GM23248 (cell line): ENCODE measurements around the gene FGFR1OP2. TPM values are rescaled to one million over a fixed set of nuclear protein-coding genes. Genes with fewer than 3 reads are reported as not detected.
A peak's percentile ranks its signal among the peaks of the same experiment; 100 is the strongest.

Source experiments
- DNase-seq: peaks from one replicate; pipeline ENCODE4 v3.0.0-alpha.2; 2015
- H2AFZ ChIP-seq: fragments of 200-600 bp; sonication (generic); 2 replicates; pipeline ENCODE4 v1.6.1; 2016; ENCODE audit warnings: antibody characterized with exemption
- H3F3A ChIP-seq: fragments of 200-600 bp; sonication (generic); 2 replicates; pipeline ENCODE4 v1.6.1; 2016; ENCODE audit warnings: mild to moderate bottlenecking, antibody characterized with exemption, mixed run types; ENCODE audit not compliant: insufficient read depth
- H3K27ac ChIP-seq: fragments of 200-600 bp; sonication (generic); 2 replicates; pipeline ENCODE4 v1.5.1; 2016; ENCODE audit warnings: mild to moderate bottlenecking
- H3K27me3 ChIP-seq: fragments of 200-600 bp; sonication (generic); replicated peaks from 2 replicates; pipeline ENCODE4 v1.6.1; 2016; ENCODE audit warnings: mild to moderate bottlenecking; ENCODE audit not compliant: insufficient read depth
- H3K36me3 ChIP-seq: fragments of 200-600 bp; sonication (generic); 2 replicates; pipeline ENCODE4 v1.6.1; 2016; ENCODE audit warnings: low read depth, mild to moderate bottlenecking
- H3K4me1 ChIP-seq: fragments of 200-600 bp; sonication (generic); 2 replicates; pipeline ENCODE4 v1.6.1; 2016; ENCODE audit warnings: mild to moderate bottlenecking; ENCODE audit not compliant: insufficient read depth
- H3K4me2 ChIP-seq: fragments of 200-600 bp; sonication (generic); one replicate; pipeline ENCODE4 v1.6.1; 2016; ENCODE audit warnings: mild to moderate bottlenecking; ENCODE audit not compliant: unreplicated experiment
- H3K4me3 ChIP-seq: fragments of 200-600 bp; sonication (generic); 2 replicates; pipeline ENCODE4 v1.5.1; 2016; ENCODE audit warnings: mild to moderate bottlenecking
- H3K79me2 ChIP-seq: fragments of 200-600 bp; sonication (generic); 2 replicates; pipeline ENCODE4 v1.6.1; 2016; ENCODE audit warnings: mild to moderate bottlenecking; ENCODE audit not compliant: insufficient read depth
- H3K9ac ChIP-seq: fragments of 200-600 bp; sonication (generic); 2 replicates; pipeline ENCODE4 v1.6.1; 2016; ENCODE audit warnings: mild to moderate bottlenecking
- H3K9me2 ChIP-seq: fragments of 200-600 bp; sonication (generic); 2 replicates; pipeline ENCODE4 v1.6.1; 2016; ENCODE audit warnings: mixed run types, mild to moderate bottlenecking, moderate library complexity; ENCODE audit not compliant: insufficient read depth
- H3K9me3 ChIP-seq: fragments of 200-600 bp; sonication (generic); one replicate; pipeline ENCODE4 v1.6.1; 2017; ENCODE audit warnings: low read depth
- H4K20me1 ChIP-seq: fragments of 200-600 bp; sonication (generic); 2 replicates; pipeline ENCODE4 v1.6.0; 2016; ENCODE audit not compliant: insufficient read depth
- EZH2 ChIP-seq: fragments of 200-600 bp; sonication (generic); IDR thresholded peaks from 2 replicates; pipeline ENCODE4 v1.6.1; 2018; ENCODE audit warnings: antibody characterized with exemption, mild to moderate bottlenecking; ENCODE audit not compliant: insufficient read depth, poor library complexity, severe bottlenecking
- EZH2phosphoT487 ChIP-seq: fragments of 200-600 bp; sonication (generic); IDR thresholded peaks from 2 replicates; pipeline ENCODE4 v1.6.1; 2018; ENCODE audit warnings: antibody characterized with exemption, moderate library complexity, mild to moderate bottlenecking, low read depth; ENCODE audit not compliant: insufficient read depth
- WGBS, 2 experiments: methylation state at CpG; one replicate each; pipeline ENCODE4 v1.1.6; 2015 to 2017; ENCODE audit warnings: low lambda C conversion rate in 2 of 2, low coverage in 1 of 2; ENCODE audit errors: missing lambda C conversion rate in 2 of 2; 5-methylcytosine and 5-hydroxymethylcytosine counted together
- in situ Hi-C: fragments of 300-500 bp; cut with MboI; formaldehyde crosslinking; loops from 2 replicates; pipeline ENCODE4 v1.15.0; 2020
- polyA plus RNA-seq: library from polyadenylated mRNA; unstranded; fragments of >200 nt; fragmentation: Nextera tagmentation; extraction: Ambion mirVana; gene quantifications from 2 replicates; pipeline ENCODE4 v1.2.1, GENCODE V29; 2016
- total RNA-seq: library from RNA; depleted of rRNA; stranded (reverse); fragments of >200 nt; shearing (Covaris generic); gene quantifications from 2 replicates; pipeline ENCODE4 v1.2.3, GENCODE V29; 2014; rRNA removed

FGFR1OP2 gene
- total RNA-seq (37.2 and 47.8 TPM in 2 replicates), polyA plus RNA-seq (46.1 and 47.3 TPM in 2 replicates)

DNA sequence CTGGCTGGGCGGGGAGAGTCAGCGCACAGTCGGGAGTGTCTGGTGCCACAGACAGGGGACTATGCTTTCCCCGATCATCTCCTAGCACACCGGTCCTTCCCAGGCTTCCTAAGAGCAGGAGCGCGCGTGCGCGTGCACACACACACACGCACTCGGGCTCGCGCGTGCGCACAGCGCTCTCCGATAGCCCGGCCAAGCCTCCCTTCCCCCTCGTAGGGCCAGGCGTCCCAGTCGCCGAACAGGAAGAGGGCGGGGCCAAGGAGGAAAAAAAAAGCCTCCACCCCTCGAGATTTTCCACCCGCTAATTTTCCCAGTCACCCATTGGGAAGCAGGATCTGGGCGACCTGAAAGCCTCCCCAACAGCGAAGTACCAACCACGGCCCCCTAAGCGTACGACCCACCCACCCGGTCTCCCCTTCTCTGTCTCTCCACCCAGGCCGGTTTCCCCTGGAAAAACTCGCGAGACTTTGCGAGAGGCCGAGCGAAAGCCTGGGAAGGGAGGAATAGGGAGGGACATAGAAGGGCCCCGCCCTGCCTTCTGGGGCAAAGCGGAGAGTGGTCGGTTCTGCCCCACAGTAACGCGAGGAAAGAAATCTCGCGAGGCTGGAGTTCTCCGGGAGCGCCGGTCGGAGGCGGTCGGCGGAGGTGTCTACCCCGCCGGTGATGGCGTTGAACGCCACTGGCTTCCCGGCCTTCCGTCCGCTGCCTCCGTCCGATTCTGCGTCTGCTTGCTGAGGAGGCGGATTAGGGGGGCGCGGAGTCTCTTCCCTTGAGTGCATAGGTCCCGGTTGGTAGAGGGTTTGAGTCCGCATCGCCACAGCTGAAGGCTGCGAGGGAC is at the start of gene FGFR1OP2, which contains the start of gene INTS13:
FGFR1OP2 (plus strand) TSS at position 608 of the 838 bp plus-strand sequence. CDS start 15,689 bp downstream, outside the sequence.
INTS13 (minus strand) TSS at position 119 of the 838 bp plus-strand sequence. CDS start 1,178 bp downstream, outside the sequence.
- no peaks in the 10 kb centered on the region for H4K20me1 ChIP-seq
- no peak for TF ChIP-seq EZH2phosphoT487
- no peak for TF ChIP-seq EZH2
- H3K4me3 ChIP-seq, result peak within 1 kb of the TSS; percentile 100
- WGBS, 2 experiments, result 1% methylated on average over 54 to 69 of the region's 69 CpGs
- peak within 1 kb of the TSS; percentile 92 for H2AFZ ChIP-seq
- peaks cover 46% of the 10 kb centered on the region for H3F3A ChIP-seq
- peaks cover 93% of the 10 kb centered on the region for H3K79me2 ChIP-seq
- H3K9ac ChIP-seq, result peak within 1 kb of the TSS; percentile 92
- H3K4me1 ChIP-seq, result peaks cover 56% of the 10 kb centered on the region
- no peaks in the 10 kb centered on the region for H3K9me2 ChIP-seq
- H3K9me3 ChIP-seq, result no peaks in the 10 kb centered on the region
- in situ Hi-C loops, result no loop called here
- H3K36me3 ChIP-seq, result no peaks in the 10 kb centered on the region; the same call in 1 of the 2 replicates
- DNase-seq, result peak; percentile 100
- H3K4me2 ChIP-seq, result peak within 1 kb of the TSS; percentile 98
- no peaks in the 10 kb centered on the region for H3K27me3 ChIP-seq
- peak within 1 kb of the TSS; percentile 91 for H3K27ac ChIP-seq

DNA sequence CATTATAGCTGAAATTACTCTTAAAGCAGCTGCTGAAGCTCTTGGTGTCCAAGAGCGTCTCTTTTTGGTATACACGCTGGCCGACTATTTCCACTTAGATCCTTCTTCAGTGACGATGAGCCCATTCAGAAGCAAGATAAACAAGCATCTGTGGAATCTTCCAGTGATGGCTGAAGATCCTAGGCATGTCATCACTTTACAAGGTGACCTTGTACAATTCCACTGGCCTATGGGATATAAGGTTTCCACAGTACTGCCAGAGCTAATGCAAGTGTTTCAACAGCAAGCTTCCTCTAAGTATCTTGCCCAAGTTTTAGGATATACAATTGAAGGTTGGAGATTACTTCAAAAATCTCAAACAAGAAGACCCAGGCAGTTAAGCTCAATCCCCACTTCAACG is 47.5 kb upstream of the FGFR1OP2 start:
- Histone ChIP-seq H3K36me3 (no peaks in the 10 kb centered on the region), H3K4me1 (no peaks in the 10 kb centered on the region), H3K27me3 (no peaks in the 10 kb centered on the region), H3K4me3 (no peak overlapping the region), H3K9me2 (no peaks in the 10 kb centered on the region), H3K4me2 (no peak overlapping the region), H4K20me1 (no peaks in the 10 kb centered on the region), H3K9me3 (no peaks in the 10 kb centered on the region), H3K27ac (no peak overlapping the region), H2AFZ (no peak overlapping the region), H3K9ac (no peak overlapping the region), H3K79me2 (no peaks in the 10 kb centered on the region), H3F3A (peaks cover 6% of the 10 kb centered on the region; the same call in 1 of the 2 replicates)
- 96% methylated on average over 5 of the region's 5 CpGs for WGBS, 2 experiments
- no peak for DNase-seq
- no peak for TF ChIP-seq EZH2
- no peak for TF ChIP-seq EZH2phosphoT487
- in situ Hi-C loops, result no loop called here

DNA sequence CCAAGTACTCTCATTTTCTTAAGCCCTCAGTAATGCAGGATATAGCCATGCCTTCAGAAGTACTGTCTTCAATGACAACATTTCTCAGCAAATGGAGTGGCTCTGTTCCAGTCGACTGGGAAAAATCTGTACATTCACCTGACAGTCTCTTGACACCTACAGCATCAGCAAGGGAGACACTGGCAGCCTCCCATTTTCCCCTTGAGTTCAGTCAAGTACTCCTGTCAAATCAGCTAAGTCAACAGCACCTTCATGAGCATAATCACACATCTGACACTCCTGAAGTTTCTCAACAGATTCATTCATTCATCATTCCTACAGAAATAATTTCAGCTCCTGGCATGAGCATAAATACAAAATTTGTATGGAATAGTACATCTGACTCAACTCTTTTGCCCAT is 46.6 kb upstream of the FGFR1OP2 start:
- H3K36me3 ChIP-seq, result no peaks in the 10 kb centered on the region
- no peak overlapping the region for H2AFZ ChIP-seq
- H3K9me3 ChIP-seq, result no peaks in the 10 kb centered on the region
- H3K79me2 ChIP-seq, result no peaks in the 10 kb centered on the region
- in situ Hi-C loops, result no loop called here
- H3K27me3 ChIP-seq, result no peaks in the 10 kb centered on the region
- 0 out of 2 replicates have a peak, but pooled peaks cover under 1% of the 10 kb centered on the region for H3F3A ChIP-seq
- H4K20me1 ChIP-seq, result no peaks in the 10 kb centered on the region
- no peak overlapping the region for H3K27ac ChIP-seq
- no peaks in the 10 kb centered on the region for H3K9me2 ChIP-seq
- DNase-seq, result no peak
- TF ChIP-seq EZH2, result no peak
- TF ChIP-seq EZH2phosphoT487, result no peak
- no peak overlapping the region for H3K9ac ChIP-seq
- H3K4me1 ChIP-seq, result no peaks in the 10 kb centered on the region
- H3K4me3 ChIP-seq, result no peak overlapping the region
- 100% methylated on average over 1 of the region's 1 CpG for WGBS, 2 experiments
- no peak overlapping the region for H3K4me2 ChIP-seq

DNA sequence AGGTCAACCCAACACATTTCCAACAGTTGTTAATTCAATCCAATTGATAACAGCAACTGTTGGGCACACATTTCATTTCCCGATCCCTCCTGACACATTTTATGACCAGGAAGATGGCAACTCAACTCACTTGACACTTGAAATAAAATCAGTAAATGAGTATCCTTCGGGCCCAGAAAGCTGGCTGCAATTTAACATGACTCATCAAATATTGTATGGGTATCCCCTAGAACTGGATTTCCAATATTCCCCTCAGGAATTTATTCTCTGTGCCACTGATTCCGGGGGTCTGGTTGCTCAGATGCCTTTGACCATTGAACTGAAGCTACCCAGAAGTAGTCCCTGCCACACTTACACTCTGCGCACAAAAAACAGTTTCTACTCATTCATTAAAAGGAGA is 42.6 kb upstream of the FGFR1OP2 start:
- Histone ChIP-seq H3K9me2 (no peaks in the 10 kb centered on the region), H3K36me3 (0 out of 2 replicates have a peak, but pooled peaks cover 5% of the 10 kb centered on the region), H3K4me2 (no peak overlapping the region), H3K9me3 (no peaks in the 10 kb centered on the region), H3K27ac (no peak overlapping the region), H3F3A (no peaks in the 10 kb centered on the region), H3K27me3 (no peaks in the 10 kb centered on the region), H3K4me1 (no peaks in the 10 kb centered on the region), H3K9ac (no peak overlapping the region), H3K4me3 (no peak overlapping the region), H2AFZ (no peak overlapping the region), H3K79me2 (no peaks in the 10 kb centered on the region), H4K20me1 (no peaks in the 10 kb centered on the region)
- in situ Hi-C loops, result no loop called here
- TF ChIP-seq EZH2 (no peak), EZH2phosphoT487 (no peak)
- 96 to 98% methylated on average over 4 of the region's 4 CpGs for WGBS, 2 experiments
- no peak for DNase-seq
